Tibial artery (tissue), 4 donors: ENCODE data around the gene CROCC2.

Experiments
- DNase-seq, 2 donors: peaks; one replicate each; pipeline ENCODE4 v3.0.0-alpha.2; 2019
- H3K27ac ChIP-seq, 2 donors: fragments of 200-600 bp; sonication (generic) in 1 of 2; 1 replicate in 1 of 2; 2 replicates in 1 of 2; pipeline ENCODE4 v1.5.1; 2018 to 2019; ENCODE audit warnings: mild to moderate bottlenecking in 1 of 2
- H3K27me3 ChIP-seq, 2 donors: fragments of 200-600 bp; sonication (generic) in 1 of 2; one replicate each; pipeline versions ENCODE4 v1.5.1 to v1.6.0; 2016 to 2019
- H3K36me3 ChIP-seq, 3 donors: fragments of 200-600 bp; sonication (generic) in 2 of 3; one replicate each; pipeline ENCODE4 v1.5.1; 2016 to 2019; ENCODE audit warnings: mild to moderate bottlenecking in 2 of 3
- H3K4me1 ChIP-seq, 4 donors: fragments of 200-600 bp; sonication (generic) in 2 of 4; 1 replicate in 3 of 4; 2 replicates in 1 of 4; pipeline ENCODE4 v1.5.1; 2016 to 2019
- H3K4me3 ChIP-seq, 2 donors: fragments of 200-600 bp; sonication (generic) in 1 of 2; 1 replicate in 1 of 2; 2 replicates in 1 of 2; pipeline ENCODE4 v1.5.1; 2018 to 2019; ENCODE audit warnings: mild to moderate bottlenecking in 2 of 2
- H3K9me3 ChIP-seq, 3 donors: fragments of 200-600 bp; sonication (generic) in 1 of 3; one replicate each; pipeline ENCODE4 v1.5.1; 2016 to 2019
- intact Hi-C: fragments of 100-400 bp; cut with DNase I; formaldehyde crosslinking; loops from one replicate; pipeline ENCODE4 v1.15.0; 2023; ENCODE audit warnings: low total_unique reads
- TF ChIP-seq, protein P1 (sequence below), 2 experiments: fragments of 200-600 bp in 1 of 2; fragments of 450-650 bp in 1 of 2; IDR thresholded peaks; one replicate each; pipeline ENCODE4 v1.5.1; 2017 to 2019; ENCODE audit warnings: antibody characterized with exemption in 2 of 2, mild to moderate bottlenecking in 1 of 2, moderate library complexity in 1 of 2

The CROCC2 gene

GRCh38 chr2:240891492-240892340 is 14.4 kb upstream of the CROCC2 start:
- TF ChIP-seq, protein P1, sequence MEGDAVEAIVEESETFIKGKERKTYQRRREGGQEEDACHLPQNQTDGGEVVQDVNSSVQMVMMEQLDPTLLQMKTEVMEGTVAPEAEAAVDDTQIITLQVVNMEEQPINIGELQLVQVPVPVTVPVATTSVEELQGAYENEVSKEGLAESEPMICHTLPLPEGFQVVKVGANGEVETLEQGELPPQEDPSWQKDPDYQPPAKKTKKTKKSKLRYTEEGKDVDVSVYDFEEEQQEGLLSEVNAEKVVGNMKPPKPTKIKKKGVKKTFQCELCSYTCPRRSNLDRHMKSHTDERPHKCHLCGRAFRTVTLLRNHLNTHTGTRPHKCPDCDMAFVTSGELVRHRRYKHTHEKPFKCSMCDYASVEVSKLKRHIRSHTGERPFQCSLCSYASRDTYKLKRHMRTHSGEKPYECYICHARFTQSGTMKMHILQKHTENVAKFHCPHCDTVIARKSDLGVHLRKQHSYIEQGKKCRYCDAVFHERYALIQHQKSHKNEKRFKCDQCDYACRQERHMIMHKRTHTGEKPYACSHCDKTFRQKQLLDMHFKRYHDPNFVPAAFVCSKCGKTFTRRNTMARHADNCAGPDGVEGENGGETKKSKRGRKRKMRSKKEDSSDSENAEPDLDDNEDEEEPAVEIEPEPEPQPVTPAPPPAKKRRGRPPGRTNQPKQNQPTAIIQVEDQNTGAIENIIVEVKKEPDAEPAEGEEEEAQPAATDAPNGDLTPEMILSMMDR (IDR thresholded peaks at IDR 0.05) = no peak
- H3K4me3 ChIP-seq = no peak overlapping the region
- no peaks in the 10 kb centered on the region for H3K9me3 ChIP-seq
- no peak for DNase-seq
- H3K27ac ChIP-seq = no peak overlapping the region
- peaks cover 0 to 6% (median 0%) of the 10 kb centered on the region in 4 donors for H3K4me1 ChIP-seq
- intact Hi-C loops = no loop called here
- H3K27me3 ChIP-seq = peaks cover 0 to 44% of the 10 kb centered on the region in 2 donors
- no peaks in the 10 kb centered on the region for H3K36me3 ChIP-seq

DNA sequence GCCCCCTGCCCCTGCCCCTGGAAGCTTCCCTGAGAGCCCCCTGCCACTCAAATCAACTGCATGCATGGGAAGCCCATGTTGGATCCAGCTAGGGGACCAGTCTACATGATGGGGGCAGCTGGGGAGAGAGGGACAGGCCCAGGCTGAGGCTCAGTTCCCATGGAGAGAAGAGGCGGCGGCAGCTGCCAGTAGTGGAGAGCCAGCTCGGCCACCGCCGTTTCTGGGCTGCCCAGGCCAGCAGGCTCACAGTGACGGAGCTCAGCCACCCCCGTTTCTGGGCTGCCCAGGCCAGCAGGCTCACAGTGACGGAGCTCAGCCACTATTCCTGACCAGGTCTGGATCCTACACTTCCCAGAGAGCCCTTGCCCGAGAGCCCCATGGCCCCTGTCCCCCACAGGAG is 13.8 kb upstream of the CROCC2 start:
- TF ChIP-seq, protein P1 (IDR thresholded peaks at IDR 0.05) = no peak
- Histone ChIP-seq H3K27ac (no peak overlapping the region), H3K4me1 (peaks cover 0 to 6% (median 0%) of the 10 kb centered on the region in 4 donors), H3K9me3 (no peaks in the 10 kb centered on the region), H3K36me3 (no peaks in the 10 kb centered on the region), H3K27me3 (peaks cover 0 to 51% of the 10 kb centered on the region in 2 donors), H3K4me3 (no peak overlapping the region)
- no peak for DNase-seq
- intact Hi-C loops = no loop called here

DNA sequence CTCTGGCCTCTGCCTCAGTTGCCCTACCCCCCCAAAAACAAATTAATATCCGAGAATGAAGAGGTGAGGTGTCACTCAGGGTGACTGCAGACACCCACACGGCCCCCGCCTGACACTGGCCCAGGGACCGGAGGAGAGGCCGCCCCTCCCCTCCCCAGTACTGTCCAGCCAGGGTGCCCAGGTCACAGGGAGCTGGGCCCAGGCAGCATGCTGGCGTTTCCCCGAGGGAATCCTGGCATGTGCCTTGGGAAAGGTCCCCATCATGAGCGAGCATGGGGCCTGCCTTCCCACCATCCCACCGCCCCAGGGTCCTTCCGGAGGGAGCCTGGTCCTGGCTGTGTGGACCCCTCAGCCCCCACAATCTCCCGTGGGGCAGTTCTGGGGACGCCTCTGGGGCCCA is 13.2 kb upstream of the CROCC2 start:
- no peak overlapping the region for H3K27ac ChIP-seq
- no peaks in the 10 kb centered on the region for H3K9me3 ChIP-seq
- H3K4me3 ChIP-seq = no peak overlapping the region
- H3K36me3 ChIP-seq = no peaks in the 10 kb centered on the region
- peaks cover 0 to 6% (median 0%) of the 10 kb centered on the region in 4 donors for H3K4me1 ChIP-seq
- TF ChIP-seq, protein P1 (IDR thresholded peaks at IDR 0.05) = no peak
- DNase-seq = no peak
- H3K27me3 ChIP-seq = peaks cover 0 to 52% of the 10 kb centered on the region in 2 donors
- intact Hi-C loops = no loop called here

GRCh38 chr2:240893363-240893844 is 12.7 kb upstream of the CROCC2 start:
- H3K9me3 ChIP-seq = no peaks in the 10 kb centered on the region
- no peaks in the 10 kb centered on the region for H3K36me3 ChIP-seq
- H3K4me3 ChIP-seq = no peak overlapping the region
- intact Hi-C loops = no loop called here
- TF ChIP-seq, protein P1 (IDR thresholded peaks at IDR 0.05) = no peak
- peaks cover 0 to 50% of the 10 kb centered on the region in 2 donors for H3K27me3 ChIP-seq
- H3K27ac ChIP-seq = no peak overlapping the region
- H3K4me1 ChIP-seq = peaks cover 0 to 6% (median 0%) of the 10 kb centered on the region in 4 donors
- no peak for DNase-seq

GRCh38 chr2:240894006-240894405 is 12.1 kb upstream of the CROCC2 start:
- H3K27me3 ChIP-seq = peaks cover 0 to 50% of the 10 kb centered on the region in 2 donors
- intact Hi-C loops = no loop called here
- DNase-seq = no peak
- TF ChIP-seq, protein P1 (IDR thresholded peaks at IDR 0.05) = no peak
- H3K4me3 ChIP-seq = no peak overlapping the region
- no peaks in the 10 kb centered on the region for H3K9me3 ChIP-seq
- no peak overlapping the region for H3K27ac ChIP-seq
- H3K36me3 ChIP-seq = no peaks in the 10 kb centered on the region
- peaks cover 0 to 6% (median 0%) of the 10 kb centered on the region in 4 donors for H3K4me1 ChIP-seq
